Stimulated activated CD8-positive, alpha-beta memory T cell treated with anti-CD3 and anti-CD28 coated beads, Interleukin-12 subunit alpha, Interleukin-12 subunit beta, amount 100 ng/mL, for 24 hours (primary cell): ENCODE data around the gene MPDZ.

Experiments used
- DNase-seq: peaks from one replicate; pipeline ENCODE4 v3.0.0-alpha.2; 2020; ENCODE audit errors: extremely low read depth

The MPDZ gene

GRCh38 chr9:13179257-13179656 is 100.2 kb downstream of the MPDZ start:
- DNase-seq: no peak

- DNase-seq: no peak
Measured at GRCh38 chr9:13175732-13176131, 103.8 kb downstream of the MPDZ start.

GRCh38 chr9:13174906-13175639 is 104.4 kb downstream of the MPDZ start:
- no peak for DNase-seq

GRCh38 chr9:13173553-13173952 is 105.9 kb downstream of the MPDZ start:
- DNase-seq: no peak

GRCh38 chr9:13171261-13171660 is 108.2 kb downstream of the MPDZ start:
- DNase-seq: no peak

- DNase-seq: no peak
Measured at GRCh38 chr9:13166996-13167395, 112.5 kb downstream of the MPDZ start.

- no peak for DNase-seq
Measured at GRCh38 chr9:13165956-13166355, 113.5 kb downstream of the MPDZ start.

GRCh38 chr9:13165236-13165945 is 114.1 kb downstream of the MPDZ start:
- DNase-seq: no peak

GRCh38 chr9:13163946-13164345 is 115.5 kb downstream of the MPDZ start:
- DNase-seq: no peak

- DNase-seq: no peak
Measured at GRCh38 chr9:13163287-13163686, 116.2 kb downstream of the MPDZ start.

GRCh38 chr9:13160051-13160450 is 119.4 kb downstream of the MPDZ start:
- DNase-seq: no peak

GRCh38 chr9:13158986-13159385 is 120.5 kb downstream of the MPDZ start:
- no peak for DNase-seq

- DNase-seq: no peak
Measured at GRCh38 chr9:13151489-13151888, 128.0 kb downstream of the MPDZ start.

- DNase-seq: no peak
Measured at GRCh38 chr9:13149454-13149853, 130.0 kb downstream of the MPDZ start.

GRCh38 chr9:13146840-13147239 is 132.7 kb downstream of the MPDZ start:
- DNase-seq: no peak

- no peak for DNase-seq
Measured at GRCh38 chr9:13145340-13145739, 134.2 kb downstream of the MPDZ start.

GRCh38 chr9:13144166-13144775 is 135.2 kb downstream of the MPDZ start:
- no peak for DNase-seq

GRCh38 chr9:13143281-13143680 is 136.2 kb downstream of the MPDZ start:
- no peak for DNase-seq

- no peak for DNase-seq
Measured at GRCh38 chr9:13142776-13143175, 136.7 kb downstream of the MPDZ start.

GRCh38 chr9:13141629-13142028 is 137.9 kb downstream of the MPDZ start:
- no peak for DNase-seq

GRCh38 chr9:13140843-13141592 is 138.5 kb downstream of the MPDZ start:
- DNase-seq: no peak

- DNase-seq: no peak
Measured at GRCh38 chr9:13139641-13140171, 139.8 kb downstream of the MPDZ start.
